Measurements from ENCODE around the gene CDC42BPG.

CDC42BPG gene

DNA sequence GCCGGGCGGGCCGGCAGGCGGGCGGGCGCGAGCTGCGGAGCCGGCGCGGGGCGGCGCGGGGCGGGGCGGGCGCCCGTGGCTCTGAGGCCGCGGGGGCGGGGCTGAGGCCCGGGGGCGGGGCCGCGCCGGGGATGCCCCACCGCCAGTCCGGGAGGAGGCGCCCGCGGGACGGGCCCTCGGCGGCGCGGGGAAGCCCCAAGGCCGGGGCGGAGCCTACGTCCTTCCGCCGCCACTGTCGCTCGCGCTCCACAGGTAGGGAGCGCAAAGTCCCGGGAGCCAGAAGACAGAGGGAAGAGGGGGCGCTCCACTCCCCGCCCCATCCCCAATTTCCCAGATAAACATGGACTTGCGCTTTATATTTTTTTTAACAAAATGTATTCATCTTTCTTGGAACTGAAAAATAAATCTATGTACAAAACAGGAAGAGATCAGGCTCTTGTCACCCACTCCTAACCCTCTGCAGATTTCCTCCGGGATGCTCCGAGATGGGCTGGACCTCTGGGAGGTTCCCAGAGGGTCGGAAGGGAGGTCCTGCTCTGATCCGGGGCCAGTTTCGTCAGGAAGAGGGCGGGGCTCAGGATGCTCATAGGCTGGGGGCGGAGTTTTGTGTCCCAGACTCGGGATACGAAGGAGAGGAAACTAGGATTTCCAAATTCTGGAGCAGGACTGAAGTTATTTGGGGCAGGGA, 41.2 kb downstream of the CDC42BPG start, which contains the start of gene MAP4K2:
Gene MAP4K2 (minus strand): TSS at position 57 of the 688 bp plus-strand sequence. CDS start 65 bp downstream, outside the sequence.
- peak; percentile 81 for DNase-seq

DNA sequence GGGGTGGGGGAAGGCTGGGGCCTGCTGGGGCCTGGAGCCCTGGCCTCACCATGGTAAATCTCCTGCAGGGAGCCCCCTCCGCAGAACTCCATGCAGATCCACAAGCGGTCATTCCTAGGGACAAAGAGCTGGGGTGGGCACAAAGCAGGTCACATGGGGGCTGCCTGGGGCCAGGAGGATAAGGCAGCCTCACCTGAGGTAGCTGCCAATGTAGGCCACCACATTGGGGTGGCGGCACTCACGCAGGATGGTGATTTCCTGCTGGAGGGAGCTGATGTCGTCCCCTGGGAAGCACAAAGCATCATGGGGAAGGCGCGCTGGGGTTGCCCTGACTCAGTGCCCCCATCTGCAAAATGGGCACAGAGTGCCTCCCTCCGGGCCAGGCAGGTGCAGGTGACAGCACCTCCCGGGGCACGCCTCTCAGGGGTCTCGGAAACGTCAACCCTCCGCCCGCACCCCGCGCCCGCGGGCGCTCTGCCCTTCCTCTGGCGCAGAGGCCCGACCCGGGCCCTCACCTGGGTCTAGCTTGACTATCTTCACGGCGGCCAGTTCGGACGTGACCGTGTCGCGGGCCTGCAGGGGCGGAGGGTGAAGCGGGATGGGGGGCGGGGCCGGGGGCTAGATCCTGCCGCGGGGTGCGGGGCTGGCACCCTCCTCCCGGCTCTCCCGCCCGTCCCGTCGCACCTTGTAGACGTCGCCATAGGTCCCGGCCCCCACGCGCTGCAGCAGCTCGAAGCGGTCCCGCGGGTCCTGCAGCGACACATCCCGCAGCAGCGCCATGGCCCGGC, 41.9 kb downstream of the CDC42BPG start:
- DNase-seq = no peak

DNA sequence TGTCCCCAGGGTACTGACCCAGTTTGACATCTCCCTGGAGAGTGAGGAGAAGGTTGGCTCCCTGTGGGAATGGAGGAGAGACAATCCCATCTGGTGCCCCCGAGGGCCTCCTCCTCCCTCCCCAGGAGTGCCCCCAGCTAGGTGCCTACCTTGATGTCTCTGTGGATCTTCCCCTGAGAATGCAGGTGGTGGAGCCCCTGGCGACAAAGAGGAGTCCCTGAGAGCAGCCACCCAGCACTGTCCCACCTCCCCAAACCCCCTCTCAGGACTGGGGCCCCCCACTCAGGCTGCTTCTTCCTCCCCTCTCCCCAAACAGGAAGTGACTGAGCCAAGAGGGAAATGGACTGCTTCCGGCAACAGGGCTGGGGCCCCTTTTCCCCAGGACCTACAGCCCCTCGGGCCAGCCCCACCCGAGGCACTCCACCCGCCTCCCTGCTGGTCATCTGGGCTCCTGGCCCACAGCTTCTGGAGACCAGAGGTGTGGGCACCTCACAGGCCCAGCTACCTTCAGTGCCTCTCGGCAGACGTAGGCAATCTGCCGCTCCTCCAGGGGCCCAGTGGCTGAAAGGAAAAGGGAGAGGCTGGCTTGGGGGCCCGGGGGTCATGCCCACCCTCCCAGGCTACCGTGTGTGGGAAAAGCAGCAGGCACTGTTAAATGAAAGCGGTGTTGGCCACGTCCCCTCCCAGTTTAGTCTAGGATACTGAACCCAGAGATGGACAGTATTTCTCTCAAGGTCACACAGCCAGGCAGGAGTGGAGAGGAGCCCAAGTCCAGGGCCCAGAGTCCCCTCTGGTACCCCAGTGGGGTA, 42.7 kb downstream of the CDC42BPG start:
- no peak for DNase-seq

DNA sequence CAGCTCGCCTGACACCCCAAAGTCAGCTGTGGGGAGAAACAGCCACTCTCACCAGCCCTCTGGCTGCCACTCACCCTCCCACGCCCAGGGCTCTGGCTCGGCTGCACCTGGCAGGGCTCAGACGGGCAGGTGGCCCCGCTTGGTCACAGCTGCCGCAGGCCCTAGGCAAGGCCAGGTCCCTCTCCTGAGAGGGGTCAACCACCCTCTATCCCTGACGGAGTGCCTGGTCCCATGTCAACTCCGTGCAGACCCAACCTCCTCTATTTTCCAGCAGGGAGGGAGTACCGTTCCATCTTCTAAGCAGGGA, 43.3 kb downstream of the CDC42BPG start:
- DNase-seq = no peak

DNA sequence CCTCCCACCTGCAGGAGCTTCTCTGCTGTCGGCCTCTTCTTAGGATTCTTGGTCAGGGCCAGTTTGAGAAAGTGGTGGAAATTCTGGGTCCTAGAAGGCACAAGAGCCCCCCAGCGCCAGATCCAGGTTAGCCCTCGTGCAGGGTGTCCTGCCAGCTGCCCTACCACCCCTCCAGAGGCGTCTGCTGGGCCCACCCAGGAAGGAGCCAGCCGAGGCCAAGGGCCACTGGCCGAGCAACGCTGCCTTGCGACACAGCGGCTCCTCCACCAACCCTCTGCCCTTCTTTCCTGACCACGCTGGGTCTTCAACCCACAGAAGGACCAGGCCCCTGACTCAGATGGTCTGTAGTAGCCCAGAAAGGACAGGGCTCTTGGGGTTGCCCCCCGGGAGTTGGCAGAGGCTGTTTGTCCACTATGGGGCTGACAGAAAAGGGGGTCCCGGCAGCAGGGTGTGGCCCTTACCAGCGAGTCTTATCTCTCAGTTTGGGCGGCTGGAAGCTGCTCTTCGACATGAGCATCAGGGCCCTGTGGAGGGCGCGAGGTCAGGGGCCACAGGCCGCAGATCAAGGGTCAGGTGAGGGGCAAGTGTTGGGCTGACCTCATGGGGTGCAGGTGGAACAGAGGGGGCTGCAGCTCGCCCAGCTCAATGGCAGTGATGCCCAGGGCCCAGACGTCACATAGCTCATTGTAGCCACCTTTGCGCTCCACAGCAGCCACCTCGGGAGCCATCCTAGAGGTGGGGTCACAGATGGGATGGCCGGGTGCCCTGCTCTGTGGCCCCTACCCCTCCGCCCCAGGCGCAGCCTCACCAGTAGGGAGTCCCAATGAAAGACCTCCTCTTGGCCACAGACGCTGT, 43.9 kb downstream of the CDC42BPG start:
- no peak for DNase-seq

- no peak for DNase-seq
These were observed 44.7 kb downstream of the CDC42BPG start for GRCh38 chr11:64799623-64800302.

- no peak for DNase-seq
These were observed 45.2 kb downstream of the CDC42BPG start for GRCh38 chr11:64799256-64799622.

- DNase-seq = no peak
These were observed 47.5 kb downstream of the CDC42BPG start for GRCh38 chr11:64796757-64797541.

- DNase-seq = no peak
These were observed 48.3 kb downstream of the CDC42BPG start for GRCh38 chr11:64796047-64796756.

- DNase-seq = no peak
These were observed 49.9 kb downstream of the CDC42BPG start for GRCh38 chr11:64794526-64794925.

DNA sequence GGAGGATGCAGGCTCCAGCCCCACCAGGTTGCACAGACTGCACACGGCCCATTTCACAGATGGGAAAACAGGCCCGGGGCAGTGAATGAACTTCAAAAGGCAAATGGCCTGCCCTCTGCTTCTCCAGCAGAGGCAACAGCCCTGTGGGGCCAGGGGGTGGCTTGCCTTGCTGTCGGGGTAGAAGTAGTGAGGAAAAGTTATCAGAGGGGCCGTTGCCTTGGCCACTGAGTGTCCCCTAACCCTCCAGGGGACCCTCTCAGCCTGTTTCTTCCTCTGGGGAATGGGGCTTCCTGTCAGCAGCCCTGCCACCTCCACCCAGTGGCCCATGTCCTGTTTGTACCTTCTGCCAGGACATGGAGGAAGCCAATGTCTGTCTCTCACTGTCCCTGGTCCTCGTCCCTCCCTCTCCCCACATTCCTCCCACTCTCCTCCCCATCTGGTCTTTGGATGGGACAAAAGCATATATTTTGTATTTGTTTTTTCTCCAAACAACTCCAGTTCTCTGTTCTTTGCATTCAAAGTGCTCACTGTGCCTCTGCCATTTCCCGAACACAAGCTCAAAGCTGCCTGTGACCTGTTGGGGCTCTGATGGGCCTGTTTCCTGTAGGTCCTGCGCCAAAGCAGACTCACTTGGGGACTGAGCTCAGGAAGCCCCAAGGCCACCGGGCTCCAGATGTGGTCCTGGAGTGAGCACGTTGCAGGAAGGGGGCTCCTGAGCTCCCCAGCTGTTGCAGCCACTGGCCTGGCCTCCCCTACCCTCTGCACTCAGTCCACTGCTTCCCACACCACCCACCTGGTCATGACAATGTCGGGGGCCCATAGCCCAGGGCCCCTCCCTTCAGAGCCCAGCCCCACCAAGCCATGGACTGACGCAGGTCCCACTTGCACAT, 50.9 kb downstream of the CDC42BPG start:
- no peak for DNase-seq

DNA sequence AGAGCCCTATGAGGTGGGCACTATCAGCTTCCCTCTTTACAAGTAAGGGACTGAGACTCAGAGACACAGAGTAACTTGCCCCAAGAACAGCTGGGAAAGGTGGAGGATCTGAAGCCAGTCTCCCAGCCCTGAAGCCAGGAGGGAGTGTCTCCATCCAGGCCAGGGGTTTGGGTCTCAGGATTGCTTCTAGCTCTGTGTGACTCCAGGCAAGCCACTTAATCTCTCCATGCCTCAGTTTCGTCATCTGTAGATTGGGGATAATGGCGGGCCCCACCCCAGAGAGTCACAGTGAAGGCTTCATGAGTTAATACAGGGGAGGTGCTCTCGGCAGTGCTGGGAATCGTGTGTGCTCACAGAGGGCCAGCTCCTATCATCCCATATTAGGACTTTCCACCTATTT, 52.0 kb downstream of the CDC42BPG start:
- DNase-seq = no peak

DNA sequence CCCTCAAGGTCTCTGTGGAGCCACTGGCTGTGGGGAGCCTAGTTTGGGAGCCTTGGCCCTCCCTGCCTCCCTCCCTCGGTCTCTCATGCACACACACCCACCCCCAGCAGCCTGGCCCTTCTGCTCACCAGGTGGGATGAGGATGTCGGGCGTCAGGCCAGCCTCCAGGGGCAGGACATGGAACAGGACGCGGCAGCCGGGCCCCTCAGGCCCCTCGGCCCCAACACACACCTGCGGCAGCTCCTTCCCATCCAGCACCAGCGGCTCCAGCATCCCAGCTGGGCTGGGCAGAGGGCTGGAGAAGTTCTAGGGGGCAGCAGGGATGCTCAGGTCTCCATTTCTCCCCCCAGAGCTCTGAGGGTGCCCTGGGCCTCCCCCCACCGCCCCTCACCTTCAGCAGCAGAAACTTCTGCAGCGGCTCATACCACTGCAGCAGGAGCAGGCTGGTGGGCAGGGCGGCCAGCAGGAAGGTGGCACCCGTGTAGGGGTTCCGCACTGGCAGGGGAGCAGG, 52.6 kb downstream of the CDC42BPG start:
- DNase-seq = no peak

- no peak for DNase-seq
These were observed 54.0 kb downstream of the CDC42BPG start for GRCh38 chr11:64790205-64791095.

GRCh38 chr11:64789331-64790204, 54.9 kb downstream of the CDC42BPG start:
- DNase-seq = no peak

DNA sequence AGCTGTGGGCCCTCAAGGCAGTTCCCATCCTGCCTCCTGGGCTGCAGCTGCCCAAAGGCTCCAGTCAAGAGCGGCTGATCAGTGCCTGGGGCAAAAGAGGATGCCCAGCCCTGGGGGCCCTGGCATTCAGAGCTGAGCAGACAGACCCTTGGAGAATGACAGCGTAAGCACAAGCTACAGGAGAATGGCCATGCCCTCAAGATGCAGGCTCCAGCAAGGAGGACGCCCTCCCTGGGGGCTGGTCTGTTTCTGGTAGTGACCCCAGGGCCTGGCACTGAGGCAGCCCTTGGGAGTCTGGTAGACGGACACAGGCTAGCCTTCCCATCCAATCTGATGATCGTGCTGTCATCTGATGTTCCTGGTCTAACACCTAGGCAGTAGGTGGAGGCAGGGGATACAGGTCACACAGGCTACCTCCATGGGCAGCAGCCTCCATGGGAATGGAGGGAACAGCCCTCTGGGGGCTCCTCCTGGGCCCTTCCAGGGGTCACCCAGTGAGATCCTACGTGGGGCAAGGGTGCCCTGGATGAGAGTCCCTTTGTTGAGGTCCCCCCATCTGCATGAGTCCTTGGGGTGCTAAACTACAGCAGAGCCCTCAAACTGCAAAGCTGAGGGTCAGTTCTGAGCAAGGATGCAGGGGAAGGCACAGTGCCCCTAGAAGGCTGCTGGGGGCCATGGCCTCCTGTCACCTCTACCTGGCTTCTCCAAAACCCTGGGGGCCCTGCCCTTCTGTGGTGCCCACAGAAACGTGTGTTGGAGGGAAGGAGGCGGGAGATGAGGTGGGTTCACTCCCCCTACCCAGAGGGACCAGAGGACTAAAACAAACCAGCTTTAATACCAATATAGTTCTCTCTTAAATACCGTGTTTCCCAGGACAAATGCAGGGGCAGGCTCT, 55.9 kb downstream of the CDC42BPG start:
- DNase-seq = no peak
